Adrenal gland (tissue), 12 donors: ENCODE results near the gene SYT2. TPM values are rescaled to one million over a fixed set of nuclear protein-coding genes. Genes with fewer than 3 reads are reported as not detected.
"Not testable (repeated sequence)": the region's sequence is repeated elsewhere in the genome, so short reads cannot be mapped to it uniquely, and the experiment has no call there.

Source experiments
- DNase-seq, 7 donors: peaks; one replicate each; pipeline ENCODE4 v3.0.0-alpha.2; 2019 to 2020
- H3K27ac ChIP-seq, 5 donors: fragments of 200-600 bp; sonication (generic) in 4 of 5; 1 replicate in 3 of 5; 2 replicates in 2 of 5; pipeline versions ENCODE4 v1.5.1 to v1.8.0; 2016 to 2020; ENCODE audit warnings: mild to moderate bottlenecking in 1 of 5
- H3K27me3 ChIP-seq: fragments of 200-600 bp; 2 replicates; pipeline ENCODE4 v1.8.0; 2021
- H3K36me3 ChIP-seq, 2 donors: fragments of 200-600 bp; replicated peaks in 1 of 2; 1 replicate in 1 of 2; 2 replicates in 1 of 2; pipeline versions ENCODE4 v1.5.1 to v1.8.0; 2018 to 2022
- H3K4me1 ChIP-seq, 2 donors: fragments of 200-600 bp; replicated peaks in 1 of 2; 1 replicate in 1 of 2; 2 replicates in 1 of 2; pipeline versions ENCODE4 v1.5.1 to v1.8.0; 2018 to 2021
- H3K4me3 ChIP-seq, 4 donors: fragments of 200-600 bp; sonication (generic) in 3 of 4; one replicate each; pipeline ENCODE4 v1.5.1; 2016 to 2018
- H3K9me3 ChIP-seq, 3 donors: fragments of 200-600 bp; sonication (generic) in 1 of 3; replicated peaks in 1 of 3; 1 replicate in 2 of 3; 2 replicates in 1 of 3; pipeline versions ENCODE4 v1.5.1 to v1.8.0; 2016 to 2021
- POLR2A ChIP-seq, 2 donors: fragments of 450-650 bp; IDR thresholded peaks; one replicate each; pipeline ENCODE4 v1.6.1; 2017; ENCODE audit warnings: antibody characterized with exemption in 2 of 2, mild to moderate bottlenecking in 2 of 2, moderate library complexity in 1 of 2
- WGBS, 4 donors: extraction: QIAGEN DNeasy Blood & Tissue Kit in 2 of 4; methylation state at CpG; one replicate each; pipeline versions ENCODE4 v1.1.5 to v1.1.7; 2013 to 2017; 5-methylcytosine and 5-hydroxymethylcytosine counted together
- intact Hi-C, 2 donors: fragments of 100-400 bp; cut with DNase I; formaldehyde crosslinking; loops; one replicate each; pipeline versions ENCODE4 v1.14.1 to v1.15.0; 2022 to 2023
- polyA plus RNA-seq, 3 donors: library from polyadenylated mRNA; stranded (reverse); fragments of 200-250 nt in 2 of 3; fragments of 350-450 nt in 1 of 3; fragmentation: Illumina TruSeq in 1 of 3; extraction: RNeasy Lipid Tissue Mini Kit (QIAGEN cat#74804) in 1 of 3; gene quantifications; one replicate each; pipeline ENCODE4 v1.2.3, GENCODE V29; 2013 to 2014
- total RNA-seq, 9 donors: library from RNA; depleted of rRNA in 4 of 9; stranded (reverse); fragments of >200 nt in 4 of 9; fragments of 120-200 nt in 1 of 9; fragmentation: NEBNext Ultra II Directional in 1 of 9; extraction: Animal tissue kit (Norgen Biotek cat#: 25700) in 1 of 9; gene quantifications; one replicate each; pipeline versions ENCODE4 v1.1.0 to v1.2.4, GENCODE V29; 2013 to 2023
- TF ChIP-seq, protein P1 (sequence below), 6 experiments: fragments of 450-650 bp in 4 of 6; fragments of 200-600 bp in 2 of 6; sonication (generic) in 1 of 6; IDR thresholded peaks; 1 replicate in 5 of 6; 2 replicates in 1 of 6; pipeline versions ENCODE4 v1.5.1 to v1.8.0; 2016 to 2021; ENCODE audit warnings: antibody characterized with exemption in 6 of 6, mild to moderate bottlenecking in 2 of 6, moderate library complexity in 1 of 6
- donor health status: healthy with polysubstance abuse.
- donor health status: Bipolar disorder and iron deficiency.
- donor health status: DM: yes; HTN: yes; CAD: no.
- donor health status: DM: no; HTN: no; CAD: no.
- donor health status: DM: no; HTN: no; CAD: no.
- donor health status: DM: yes; HTN: yes; CAD: no.

The SYT2 gene
- total and polyA plus RNA-seq, 12 donors = 0.08 to 3.8 (median 0.44) TPM; not detected in 3

- no peaks in the 10 kb centered on the region for H3K27me3 ChIP-seq
- no peak for DNase-seq
- no peak overlapping the region for H3K27ac ChIP-seq
- no peak overlapping the region for H3K4me3 ChIP-seq
- peaks cover 0 to 63% of the 10 kb centered on the region in 2 donors for H3K36me3 ChIP-seq
- TF ChIP-seq, protein P1, sequence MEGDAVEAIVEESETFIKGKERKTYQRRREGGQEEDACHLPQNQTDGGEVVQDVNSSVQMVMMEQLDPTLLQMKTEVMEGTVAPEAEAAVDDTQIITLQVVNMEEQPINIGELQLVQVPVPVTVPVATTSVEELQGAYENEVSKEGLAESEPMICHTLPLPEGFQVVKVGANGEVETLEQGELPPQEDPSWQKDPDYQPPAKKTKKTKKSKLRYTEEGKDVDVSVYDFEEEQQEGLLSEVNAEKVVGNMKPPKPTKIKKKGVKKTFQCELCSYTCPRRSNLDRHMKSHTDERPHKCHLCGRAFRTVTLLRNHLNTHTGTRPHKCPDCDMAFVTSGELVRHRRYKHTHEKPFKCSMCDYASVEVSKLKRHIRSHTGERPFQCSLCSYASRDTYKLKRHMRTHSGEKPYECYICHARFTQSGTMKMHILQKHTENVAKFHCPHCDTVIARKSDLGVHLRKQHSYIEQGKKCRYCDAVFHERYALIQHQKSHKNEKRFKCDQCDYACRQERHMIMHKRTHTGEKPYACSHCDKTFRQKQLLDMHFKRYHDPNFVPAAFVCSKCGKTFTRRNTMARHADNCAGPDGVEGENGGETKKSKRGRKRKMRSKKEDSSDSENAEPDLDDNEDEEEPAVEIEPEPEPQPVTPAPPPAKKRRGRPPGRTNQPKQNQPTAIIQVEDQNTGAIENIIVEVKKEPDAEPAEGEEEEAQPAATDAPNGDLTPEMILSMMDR (IDR thresholded peaks at IDR 0.05) = peak in 3 of 6 experiments; percentile 11 to 25 (median 21)
- TF ChIP-seq POLR2A (IDR thresholded peaks at IDR 0.05) = no peak
- H3K4me1 ChIP-seq = no peaks in the 10 kb centered on the region
- no peaks in the 10 kb centered on the region for H3K9me3 ChIP-seq
- intact Hi-C loops = loop anchor here in 1 of 2 donors (10.0 kb wide), 1 partner anchor 244 kb away; no protein-coding TSS in a partner anchor
- WGBS, 4 donors = 78 to 93% (median 89%) methylated on average over 1 of the region's 1 CpG
Measured at GRCh38 chr1:202750761-202751160, 40.5 kb upstream of the SYT2 start.

DNA sequence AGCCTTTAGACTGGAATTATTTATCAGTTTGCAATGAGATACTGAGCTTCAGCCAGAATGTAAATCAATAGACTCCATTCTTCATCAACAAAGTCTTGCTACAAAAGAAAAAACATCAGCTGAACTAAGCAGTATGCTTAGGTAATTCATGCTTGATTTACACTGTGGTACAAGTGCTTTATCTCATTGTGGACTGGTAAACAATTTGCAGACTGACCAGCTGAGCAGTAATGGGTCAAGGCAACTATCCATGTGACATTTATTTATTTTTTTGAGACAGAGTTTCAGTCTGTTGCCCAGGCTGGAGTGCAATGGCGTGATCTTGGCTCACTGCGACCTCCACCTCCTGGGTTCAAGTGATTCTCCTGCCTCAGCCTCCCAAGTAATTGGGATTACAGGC, 39.8 kb upstream of the SYT2 start:
- Histone ChIP-seq H3K27me3 (no peaks in the 10 kb centered on the region), H3K4me3 (no peak overlapping the region), H3K36me3 (peaks cover 0 to 63% of the 10 kb centered on the region in 2 donors), H3K27ac (no peak overlapping the region), H3K4me1 (no peaks in the 10 kb centered on the region), H3K9me3 (no peaks in the 10 kb centered on the region)
- intact Hi-C loops = loop anchor here in 1 of 2 donors (10.0 kb wide), 1 partner anchor 245 kb away; no protein-coding TSS in a partner anchor
- TF ChIP-seq, protein P1 (IDR thresholded peaks at IDR 0.05) = no peak
- TF ChIP-seq POLR2A (IDR thresholded peaks at IDR 0.05) = no peak
- no peak for DNase-seq
- WGBS, 4 donors = 70 to 83% (median 72%) methylated on average over 2 of the region's 2 CpGs

- peaks cover 0 to 75% of the 10 kb centered on the region in 2 donors for H3K36me3 ChIP-seq
- intact Hi-C loops = no loop called here
Measured at GRCh38 chr1:202745323-202745888, 35.2 kb upstream of the SYT2 start.

DNA sequence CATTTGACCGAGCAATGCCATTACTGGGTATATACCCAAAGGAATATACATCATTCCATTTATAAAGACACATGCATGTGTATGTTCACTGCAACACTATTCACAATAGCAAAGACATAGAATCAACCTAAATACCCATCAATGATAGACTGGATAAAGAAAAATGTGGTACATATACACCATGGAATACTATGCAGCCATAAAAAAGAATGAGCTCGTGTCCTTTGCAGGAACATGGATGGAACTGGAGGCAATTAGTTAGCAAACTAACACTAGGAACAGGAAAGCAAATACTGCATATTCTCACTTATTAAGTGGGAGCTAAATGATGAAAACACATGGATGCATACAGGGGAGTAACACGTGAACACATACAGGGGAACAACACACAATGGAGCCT, 34.5 kb upstream of the SYT2 start:
- H3K4me1 ChIP-seq, H3K4me3 ChIP-seq, H3K27ac ChIP-seq, H3K9me3 ChIP-seq, DNase-seq, intact Hi-C loops, H3K27me3 ChIP-seq: not testable (repeated sequence)
- WGBS, 4 donors = 96 to 98% (median 97%) methylated on average over 3 of the region's 3 CpGs
- peaks cover 0 to 73% of the 10 kb centered on the region in 2 donors for H3K36me3 ChIP-seq

More at GRCh38 chr1:202745323-202745888, 35.2 kb upstream of the SYT2 start:
- DNase-seq = no peak
- H3K9me3 ChIP-seq = no peaks in the 10 kb centered on the region
- no peak overlapping the region for H3K27ac ChIP-seq
- TF ChIP-seq, protein P1 (IDR thresholded peaks at IDR 0.05) = no peak
- no peaks in the 10 kb centered on the region for H3K4me1 ChIP-seq
- no peaks in the 10 kb centered on the region for H3K27me3 ChIP-seq
- 78 to 94% (median 82%) methylated on average over 3 of the region's 3 CpGs for WGBS, 4 donors
- H3K4me3 ChIP-seq = no peak overlapping the region

GRCh38 chr1:202742496-202742895, 32.2 kb upstream of the SYT2 start:
- TF ChIP-seq POLR2A (IDR thresholded peaks at IDR 0.05) = no peak
- TF ChIP-seq, protein P1 (IDR thresholded peaks at IDR 0.05) = no peak

More at GRCh38 chr1:202742496-202742895, 32.2 kb upstream of the SYT2 start:
- H3K4me3 ChIP-seq = no peak overlapping the region
- 94 to 97% (median 96%) methylated on average over 6 of the region's 6 CpGs for WGBS, 4 donors
- DNase-seq = no peak
- H3K36me3 ChIP-seq = peaks cover 0 to 50% of the 10 kb centered on the region in 2 donors
- no peaks in the 10 kb centered on the region for H3K27me3 ChIP-seq
- no peak overlapping the region for H3K27ac ChIP-seq
- no peaks in the 10 kb centered on the region for H3K4me1 ChIP-seq
- intact Hi-C loops = no loop called here
- H3K9me3 ChIP-seq = no peaks in the 10 kb centered on the region
